Activated CD4-positive, alpha-beta T cell treated with anti-CD3 and anti-CD28 coated beads, Interleukin-2, amount 50 U/mL, for 4 hours (primary cell): ENCODE measurements around the gene SLC6A19.

Source experiments
- DNase-seq, 2 experiments: peaks; one replicate each; pipeline ENCODE4 v3.0.0-alpha.2; 2020

The SLC6A19 gene

GRCh38 chr5:1197876-1198666 lies 3.3 kb upstream of the SLC6A19 start:
- DNase-seq, result no peak

DNA sequence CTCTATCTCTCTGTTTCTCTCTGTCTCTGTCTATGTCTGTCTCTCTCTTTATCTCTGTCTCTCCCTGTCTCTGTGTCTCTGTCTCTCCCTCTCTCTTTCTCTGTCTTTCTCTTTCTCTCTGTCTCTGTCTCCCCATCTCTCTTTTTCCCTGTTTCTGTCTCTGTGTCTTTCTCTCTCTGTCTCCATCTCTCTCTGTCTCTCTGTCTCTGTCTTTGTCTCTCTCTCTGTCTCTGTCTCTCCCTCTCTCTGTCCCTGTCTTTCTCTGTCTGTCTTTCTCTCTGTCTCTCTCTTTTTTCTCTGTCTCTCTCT lies 2.1 kb upstream of the SLC6A19 start:
- no peak for DNase-seq

DNA sequence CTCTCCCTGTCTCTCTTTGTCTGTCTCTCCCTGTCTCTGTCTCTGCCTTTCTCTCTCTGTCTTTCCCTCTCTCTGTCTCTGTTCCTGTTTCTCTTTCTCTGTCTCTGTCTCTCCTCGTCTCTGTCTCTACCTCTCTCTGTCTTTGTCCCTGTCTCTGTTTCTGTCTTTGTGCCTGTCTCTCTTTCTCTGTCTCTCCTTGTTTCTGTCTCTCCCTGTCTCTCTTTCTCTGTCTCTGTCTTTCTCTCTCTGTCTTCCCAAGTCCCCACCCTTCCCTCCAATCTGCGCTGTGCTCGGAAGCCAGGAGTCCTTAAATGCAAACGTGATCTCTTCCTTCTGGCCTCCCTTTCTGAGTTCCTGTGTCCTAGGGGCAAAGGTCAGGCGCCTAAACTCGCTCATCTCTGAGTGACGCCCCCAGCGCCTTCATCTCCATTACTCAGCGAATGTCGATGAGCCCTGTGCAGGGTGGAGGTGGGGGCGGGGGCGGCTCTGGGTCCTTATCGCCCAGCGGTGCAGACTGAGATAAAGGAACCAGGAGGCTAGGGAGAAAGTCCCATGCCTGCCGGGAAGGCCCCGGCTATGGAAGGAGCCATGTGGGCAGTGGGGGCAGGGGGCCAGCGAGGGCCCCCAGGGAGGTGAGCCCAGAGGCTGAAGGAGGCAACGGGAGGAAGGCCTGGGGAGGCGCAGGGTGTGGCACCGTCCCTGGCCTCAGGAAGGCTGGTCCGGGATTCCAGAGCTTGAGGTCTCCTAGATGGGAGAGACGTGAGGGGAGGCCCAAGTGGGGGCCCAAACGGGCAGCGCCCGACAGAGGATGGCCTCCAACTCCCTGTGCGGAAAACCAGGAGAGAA lies 1.5 kb upstream of the SLC6A19 start:
- DNase-seq, result no peak

DNA sequence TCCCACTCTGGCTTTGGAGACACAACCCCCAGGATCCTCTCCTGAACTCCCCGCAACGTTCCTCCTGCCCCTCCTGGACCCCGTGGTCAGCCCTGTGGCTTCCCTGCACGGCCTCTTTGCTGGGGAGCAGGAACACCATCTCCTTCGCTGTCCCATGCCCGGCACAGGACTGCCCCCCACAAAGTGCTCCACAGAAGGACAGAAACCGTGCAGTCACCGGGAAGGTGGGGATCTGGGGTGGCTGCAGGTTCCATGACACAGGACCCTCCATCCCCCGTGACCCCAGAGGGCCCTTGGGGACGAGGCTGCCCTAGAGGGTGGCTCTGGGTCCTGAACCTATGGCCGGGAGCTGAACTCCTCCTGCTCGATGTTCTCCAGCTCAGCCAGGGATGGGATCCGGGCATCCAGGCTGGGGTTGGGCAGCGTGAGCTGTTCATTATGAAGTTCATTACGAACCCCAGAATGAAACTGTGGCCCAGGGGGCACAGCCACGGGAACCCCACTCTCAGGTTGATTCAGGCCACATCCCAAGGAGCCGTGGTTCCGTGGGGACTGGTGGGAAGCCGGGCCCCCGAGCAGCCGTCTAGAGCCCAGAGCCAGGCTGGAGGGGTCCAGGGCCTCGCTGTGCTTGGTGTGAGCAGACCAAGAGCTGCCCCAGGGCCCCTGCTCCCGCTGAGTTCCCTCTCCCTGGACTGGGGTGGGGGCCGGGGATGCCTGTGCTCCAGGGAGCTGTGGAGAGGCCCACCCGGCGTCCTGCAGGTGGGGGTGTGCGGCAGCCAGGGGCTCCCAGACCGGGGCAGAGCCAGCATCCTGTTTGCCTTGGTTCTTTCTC lies 684 bp upstream of the SLC6A19 start:
- DNase-seq, result no peak

- no peak for DNase-seq
Measured at GRCh38 chr5:1202026-1202797, 817 bp downstream of the SLC6A19 start.

DNA sequence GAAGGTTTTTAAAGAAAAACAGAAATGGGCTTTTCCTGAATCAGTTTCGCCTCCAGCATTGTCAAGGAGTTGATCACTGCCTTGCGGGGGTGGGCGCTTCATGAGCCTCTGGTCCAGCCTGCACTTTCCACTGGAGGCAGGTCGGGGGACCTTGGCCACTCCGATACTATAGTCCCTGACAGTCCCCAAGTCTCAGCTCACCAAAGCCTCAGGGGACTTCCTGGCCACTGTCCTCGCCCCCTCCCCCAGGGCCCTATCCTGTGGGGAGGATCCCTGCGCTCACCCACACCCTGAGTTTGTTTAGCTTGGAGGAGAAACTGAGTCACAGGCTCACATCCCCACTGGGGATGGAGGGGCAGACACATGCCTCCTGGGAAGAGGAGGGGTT lies 1.4 kb downstream of the SLC6A19 start:
- no peak for DNase-seq

DNA sequence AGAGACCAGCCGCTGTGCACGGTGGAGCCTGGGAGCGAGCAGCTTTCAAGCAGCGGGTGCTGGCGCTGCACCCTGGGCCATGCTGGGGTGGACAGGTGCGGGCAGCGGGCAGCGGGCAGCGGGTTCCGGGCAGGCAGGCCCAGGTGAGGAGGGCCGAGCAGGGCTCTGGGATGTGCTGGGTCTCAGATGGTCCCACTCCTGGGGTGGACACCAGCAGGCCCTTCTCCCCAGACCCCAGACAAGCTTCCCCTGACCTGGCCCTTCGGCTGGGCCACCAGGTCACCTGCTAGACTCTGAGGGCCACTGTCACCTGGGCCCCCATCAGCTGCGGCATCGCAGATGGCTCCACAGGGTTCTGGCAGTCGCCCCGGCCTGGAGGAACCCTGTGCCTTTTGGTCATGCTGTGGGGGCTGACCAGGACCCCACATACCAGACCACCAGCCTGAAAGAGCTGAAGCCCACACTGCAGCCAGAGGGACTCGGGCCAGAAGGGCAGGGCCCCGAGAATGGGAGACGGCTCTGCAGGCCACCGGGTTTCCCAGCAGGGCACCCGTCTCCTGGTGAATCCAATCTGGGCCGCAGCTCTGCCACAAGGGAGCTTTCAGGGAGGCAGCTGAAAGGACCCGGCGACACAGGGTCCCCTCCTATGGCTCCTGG lies 2.0 kb downstream of the SLC6A19 start:
- no peak for DNase-seq

GRCh38 chr5:1203968-1204692 lies 2.7 kb downstream of the SLC6A19 start:
- no peak for DNase-seq

- DNase-seq, result no peak
Measured at GRCh38 chr5:1204693-1205242, 3.4 kb downstream of the SLC6A19 start.

GRCh38 chr5:1205255-1206180 lies 4.1 kb downstream of the SLC6A19 start:
- DNase-seq, result no peak

- no peak for DNase-seq
Measured at GRCh38 chr5:1206521-1207412, 5.4 kb downstream of the SLC6A19 start.

- DNase-seq, result no peak
Measured at GRCh38 chr5:1207555-1207954, 6.2 kb downstream of the SLC6A19 start.

DNA sequence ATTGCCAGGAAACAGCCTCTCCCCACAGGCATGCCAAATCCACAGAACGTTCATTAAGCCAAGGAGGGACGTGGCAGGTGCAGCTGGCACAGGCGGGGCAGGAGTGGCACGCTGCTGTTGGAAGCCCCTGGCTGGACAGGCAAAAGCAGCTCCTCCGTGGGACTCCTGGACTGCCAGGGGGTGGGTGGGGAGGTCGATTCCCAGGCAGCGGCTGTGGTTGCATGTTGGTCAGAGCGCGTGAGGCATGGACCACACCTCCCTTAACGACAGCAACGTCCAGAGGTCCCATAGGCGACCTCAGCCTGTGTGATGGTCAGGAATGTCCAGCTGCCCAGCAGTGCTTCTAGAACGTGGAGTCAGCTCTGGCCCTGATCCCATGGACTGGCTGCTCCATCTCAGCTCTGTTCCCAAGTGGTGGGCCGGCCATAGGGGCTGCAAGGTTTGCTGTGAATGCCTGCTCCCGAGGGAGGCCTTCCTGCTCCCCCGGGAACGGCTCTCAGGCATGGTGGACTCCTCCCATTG lies 6.9 kb downstream of the SLC6A19 start:
- DNase-seq, result no peak

GRCh38 chr5:1208743-1209488 lies 7.5 kb downstream of the SLC6A19 start:
- DNase-seq, result no peak

- no peak for DNase-seq
Measured at GRCh38 chr5:1209489-1209852, 8.1 kb downstream of the SLC6A19 start.

GRCh38 chr5:1209896-1210776 lies 8.7 kb downstream of the SLC6A19 start:
- no peak for DNase-seq

GRCh38 chr5:1210832-1211251 lies 9.4 kb downstream of the SLC6A19 start:
- no peak for DNase-seq
